H4 (cell line): ENCODE results near the gene CCDC175. TPM values are rescaled to one million over a fixed set of nuclear protein-coding genes. Genes with fewer than 3 reads are reported as not detected.

Source experiments
- DNase-seq: peaks from one replicate; pipeline ENCODE4 v3.0.0-alpha.2; 2015; ENCODE audit warnings: low spot score
- total RNA-seq: library from RNA; depleted of rRNA; stranded (reverse); fragments of >200 nt; shearing (Covaris generic); gene quantifications from 2 replicates; pipeline ENCODE4 v1.2.3, GENCODE V29; 2014; rRNA removed

Gene CCDC175
- total RNA-seq, 1 experiment from 2014 or later, result not detected

GRCh38 chr14:59482541-59483331, 93.9 kb downstream of the CCDC175 start:
- DNase-seq, result peak; percentile 88

- DNase-seq, result peak; percentile 6
These were observed 94.6 kb downstream of the CCDC175 start for GRCh38 chr14:59481871-59482540.

DNA sequence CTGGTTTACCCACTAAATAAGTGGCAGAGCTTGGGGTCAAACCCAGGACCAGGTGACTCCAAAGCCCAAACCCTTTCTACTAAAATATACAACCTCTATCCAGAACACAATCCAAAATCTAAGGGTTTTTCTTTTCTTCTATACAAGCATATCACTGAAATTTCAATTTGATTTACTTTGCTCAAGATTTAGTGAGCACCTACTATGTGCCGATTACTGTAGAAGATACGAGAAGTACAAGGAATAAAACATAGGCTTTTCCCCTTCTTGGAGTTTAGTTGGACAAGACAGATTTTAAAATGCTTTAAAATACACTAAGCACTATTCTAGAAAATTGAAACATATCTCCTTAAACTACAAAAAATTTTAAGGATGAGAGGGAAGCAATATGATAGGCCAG, 95.2 kb downstream of the CCDC175 start:
- DNase-seq, result no peak

DNA sequence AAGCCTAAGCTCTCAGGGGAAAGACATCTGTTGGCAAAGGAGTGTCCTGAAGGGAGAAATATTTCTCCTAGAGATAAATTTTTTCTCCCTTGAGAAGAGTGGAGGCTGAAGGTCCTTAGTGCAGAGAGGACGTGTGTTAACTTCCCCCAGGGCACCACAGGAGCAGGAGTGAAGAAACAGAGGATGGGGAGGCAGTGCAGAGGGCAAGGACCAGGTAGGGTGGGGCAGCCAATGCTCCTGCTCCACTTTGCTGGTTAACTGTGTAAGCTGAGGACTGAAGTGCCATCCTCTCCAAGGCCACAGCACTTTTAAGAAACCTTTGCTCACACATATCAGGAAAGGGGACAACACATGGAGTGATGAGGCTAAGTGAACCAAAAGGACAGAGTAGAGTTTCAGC, 96.4 kb downstream of the CCDC175 start:
- no peak for DNase-seq

GRCh38 chr14:59478540-59478939, 98.1 kb downstream of the CCDC175 start:
- no peak for DNase-seq

DNA sequence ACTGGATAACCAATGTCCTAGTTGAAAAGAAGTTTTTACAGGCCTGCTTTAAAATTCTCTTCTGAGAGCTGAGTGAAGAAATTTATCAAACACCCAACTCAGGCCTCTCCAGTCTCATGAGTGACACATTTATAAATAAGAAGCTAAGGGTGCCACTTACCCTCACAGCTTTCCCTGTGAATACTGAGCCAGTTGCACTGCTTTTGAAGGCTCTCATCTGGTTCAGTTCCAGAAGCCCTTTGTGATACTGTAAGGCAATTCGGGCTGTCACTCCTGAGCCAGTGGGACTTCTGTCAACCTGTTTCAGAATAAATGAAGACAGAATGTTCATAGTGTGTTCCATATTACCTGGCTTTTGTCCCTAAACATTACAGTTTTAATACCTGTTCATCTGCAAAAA, 100.9 kb downstream of the CCDC175 start:
- DNase-seq, result no peak

GRCh38 chr14:59474172-59474571, 102.4 kb downstream of the CCDC175 start:
- no peak for DNase-seq

DNA sequence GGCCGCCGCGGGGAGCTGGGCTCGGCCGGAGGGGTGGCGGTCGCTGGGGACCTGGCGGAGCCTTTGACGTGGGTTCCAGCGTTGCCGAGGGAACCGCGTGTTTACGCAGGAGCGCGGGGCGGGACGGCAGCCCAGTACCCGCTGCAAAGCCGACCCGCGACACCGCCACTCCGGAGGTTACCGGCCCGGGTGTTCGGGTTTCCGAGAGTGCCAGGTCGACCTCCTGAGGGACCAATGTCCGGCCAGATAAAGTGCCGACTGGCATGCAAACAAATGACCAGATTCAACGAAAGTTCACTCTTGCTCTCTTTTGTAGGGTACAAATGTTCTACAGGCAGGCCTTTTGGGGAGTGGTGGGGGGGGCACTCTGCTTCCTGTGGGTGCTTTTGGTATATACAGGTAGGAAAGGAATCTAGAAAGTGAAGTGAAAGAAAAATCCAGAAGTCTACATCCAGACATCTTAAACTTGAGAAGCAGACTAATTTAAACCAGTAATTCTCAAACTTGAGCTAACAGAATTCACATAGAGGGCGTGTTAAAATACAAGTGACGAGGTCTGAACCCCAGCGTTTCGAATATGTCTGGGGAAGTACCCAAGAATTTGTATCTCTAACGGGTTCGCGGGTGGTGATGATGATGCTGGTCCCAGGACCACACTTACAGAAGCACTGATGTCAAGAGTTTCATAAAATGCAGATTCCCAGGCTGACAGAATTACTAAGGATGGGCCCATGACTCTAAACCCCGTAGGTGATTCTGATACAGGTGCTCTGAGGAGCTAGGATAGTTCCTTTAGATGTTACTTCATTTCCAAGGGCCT, 111.1 kb downstream of the CCDC175 start, which contains the start of gene GPR135:
Gene GPR135 (minus strand): TSS at position 65 of the 820 bp plus-strand sequence. CDS start 154 bp downstream, outside the sequence.
- DNase-seq, result no peak

- DNase-seq, result no peak
These were observed 111.9 kb downstream of the CCDC175 start for GRCh38 chr14:59464486-59465315.

GRCh38 chr14:59463787-59464485, 112.7 kb downstream of the CCDC175 start:
- no peak for DNase-seq

DNA sequence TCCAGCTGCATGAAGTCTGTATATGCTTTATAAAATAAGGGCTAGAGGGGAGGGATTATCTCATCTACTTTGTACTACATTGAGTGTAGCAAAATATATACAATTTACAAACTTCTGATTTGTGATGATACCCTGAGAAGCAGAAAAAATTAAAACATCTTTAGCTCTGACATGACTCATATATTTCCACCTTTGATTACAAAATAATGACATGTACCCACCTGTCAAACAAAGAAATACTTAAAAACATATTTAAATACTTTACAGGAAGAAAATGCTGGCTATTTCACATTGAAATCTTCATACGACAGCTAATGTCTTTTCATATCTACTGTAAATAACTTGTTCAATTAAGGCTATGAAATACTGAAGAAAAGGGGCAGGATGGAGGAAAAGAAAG, 114.7 kb downstream of the CCDC175 start:
- no peak for DNase-seq

DNA sequence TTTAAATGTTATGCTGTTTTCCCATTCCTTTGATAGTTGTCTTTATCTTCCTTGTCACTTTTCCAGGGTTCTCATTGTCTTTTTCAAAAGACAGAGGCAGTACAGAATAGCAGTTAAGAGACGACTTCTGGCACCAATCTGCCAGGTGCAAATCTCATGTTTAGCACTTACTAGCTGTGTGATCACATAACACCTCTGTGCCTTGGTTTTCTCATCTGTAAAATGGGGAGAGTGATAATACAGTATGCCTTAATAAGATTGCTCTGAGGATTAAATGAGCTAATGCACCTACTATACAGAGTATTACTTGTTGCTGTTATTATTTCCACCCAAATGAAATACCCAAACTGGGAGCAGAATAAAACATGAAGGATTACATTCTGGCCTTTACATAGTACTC, 116.2 kb downstream of the CCDC175 start:
- DNase-seq, result no peak

GRCh38 chr14:59458486-59458885, 118.1 kb downstream of the CCDC175 start:
- DNase-seq, result no peak

DNA sequence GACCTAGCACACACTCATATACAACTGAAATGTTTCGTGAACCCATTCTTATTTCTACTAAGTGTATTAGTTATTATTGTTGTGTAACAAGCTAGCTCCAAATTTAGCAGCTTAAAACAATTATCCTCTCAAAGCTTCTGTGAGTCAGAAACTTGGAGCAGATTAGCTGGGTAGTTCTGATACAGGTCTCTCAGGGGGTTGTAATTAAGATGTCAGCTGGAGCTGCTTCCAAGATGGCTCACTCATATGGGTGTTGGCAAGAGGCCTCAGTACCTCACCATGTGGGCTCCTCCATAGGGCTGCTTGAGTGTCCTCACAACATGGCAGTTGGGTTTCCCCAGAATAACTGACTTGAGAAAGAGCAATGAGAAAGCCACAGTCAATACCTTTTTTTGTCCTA, 121.2 kb downstream of the CCDC175 start:
- DNase-seq, result no peak

Other genes starting within 250 kb of the CCDC175 start
- gene GPR135, start 111.4 kb downstream of the CCDC175 start, total RNA-seq, result 0.70 and 2.1 TPM in 2 replicates
- gene L3HYPDH, start 92.4 kb downstream of the CCDC175 start, total RNA-seq, result 60.8 and 68.0 TPM in 2 replicates
- gene JKAMP, start 92.3 kb downstream of the CCDC175 start, total RNA-seq, result 145 and 168 TPM in 2 replicates